Measurements from ENCODE around the gene OR10J1. TPM values are rescaled to one million over a fixed set of nuclear protein-coding genes. Genes with fewer than 3 reads are reported as not detected.

OR10J1 gene
- total and polyA plus RNA-seq, 7 experiments from 2014 or later, result not detected

GRCh38 chr1:159474926-159475325, 35.4 kb downstream of the OR10J1 start:
- Mint-ChIP-seq H3K27me3 (peaks cover 0 to 30% (median 12%) of the 10 kb centered on the region in 5 donors), H3K4me3 (no peak overlapping the region)
- CTCF ChIA-PET, result no interaction called here

GRCh38 chr1:159483501-159483900, 44.0 kb downstream of the OR10J1 start:
- no peak overlapping the region for H3K4me3 Mint-ChIP-seq
- ChIA-PET CTCF (no interaction called here), POLR2A (no interaction called here)
- peaks cover 0 to 18% (median 9%) of the 10 kb centered on the region in 11 donors for H3K9me3 Mint-ChIP-seq
- H3K4me1 ChIP-seq (ENCODE audit: control insufficient read depth in 2 of 2, insufficient read depth in 2 of 2, low read length in 2 of 2), result no peaks in the 10 kb centered on the region
- ATAC-seq (no peak), DNase-seq (no peak)
- no peak overlapping the region for H3K27ac Mint-ChIP-seq
- no peaks in the 10 kb centered on the region for H3K36me3 ChIP-seq (ENCODE audit: control insufficient read depth in 2 of 3, insufficient read depth in 3 of 3, low read length in 3 of 3)
- H3K27me3 Mint-ChIP-seq, result peaks cover 0 to 31% (median 17%) of the 10 kb centered on the region in 5 donors
- H3K27me3 ChIP-seq (ENCODE audit: control insufficient read depth in 2 of 2, insufficient read depth in 2 of 2, low read length in 2 of 2), result no peaks in the 10 kb centered on the region
- no peak overlapping the region for H3K4me3 ChIP-seq (ENCODE audit: low read length)
- H3K36me3 Mint-ChIP-seq, result no peaks in the 10 kb centered on the region
- H3K27ac ChIP-seq (ENCODE audit: low read depth, low read length), result no peak overlapping the region
- peaks cover 0 to 6% (median 0%) of the 10 kb centered on the region in 3 experiments for H3K9me3 ChIP-seq (ENCODE audit: control insufficient read depth in 2 of 3, low read length in 3 of 3)
- H3K4me1 Mint-ChIP-seq, result no peaks in the 10 kb centered on the region
- intact Hi-C loops (cut with micrococcal nuclease), result no loop called here

More at GRCh38 chr1:159474926-159475325, 35.4 kb downstream of the OR10J1 start:
- DNase-seq (no peak), ATAC-seq (no peak)
- Mint-ChIP-seq H3K36me3 (no peaks in the 10 kb centered on the region), H3K4me1 (no peaks in the 10 kb centered on the region), H3K9me3 (peaks cover 0 to 6% (median 0%) of the 10 kb centered on the region in 11 donors), H3K27ac (no peak overlapping the region)
- no peak overlapping the region for H3K4me3 ChIP-seq (ENCODE audit: low read length)
- intact Hi-C loops (cut with micrococcal nuclease), result no loop called here
- POLR2A ChIA-PET, result no interaction called here
- no peaks in the 10 kb centered on the region for H3K4me1 ChIP-seq (ENCODE audit: control insufficient read depth in 2 of 2, insufficient read depth in 2 of 2, low read length in 2 of 2)
- H3K27ac ChIP-seq (ENCODE audit: low read depth, low read length), result no peak overlapping the region
- H3K27me3 ChIP-seq (ENCODE audit: control insufficient read depth in 2 of 2, insufficient read depth in 2 of 2, low read length in 2 of 2), result no peaks in the 10 kb centered on the region
- no peaks in the 10 kb centered on the region for H3K9me3 ChIP-seq (ENCODE audit: control insufficient read depth in 2 of 3, low read length in 3 of 3)
- no peaks in the 10 kb centered on the region for H3K36me3 ChIP-seq (ENCODE audit: control insufficient read depth in 2 of 3, insufficient read depth in 3 of 3, low read length in 3 of 3)

Other genes starting within 250 kb of the OR10J1 start
- not detected for gene ACKR1, start 234.8 kb upstream of the OR10J1 start, total RNA-seq
- gene ACKR1, start 234.8 kb upstream of the OR10J1 start, polyA plus RNA-seq, result not detected
- 10 to 100 TPM in 2 of 5 experiments, under 1 TPM in 2, not detected in 1; 0.57 to 43.5 (median 6.2) TPM for gene FCER1A, start 137.4 kb upstream of the OR10J1 start, total RNA-seq
- gene FCER1A, start 137.4 kb upstream of the OR10J1 start, polyA plus RNA-seq, result under 1 TPM in 1 of 2 donors, not detected in 1; 0.19 TPM
- not detected for gene OR10J4, start 7.5 kb upstream of the OR10J1 start, total RNA-seq
- not detected for gene OR10J4, start 7.5 kb upstream of the OR10J1 start, polyA plus RNA-seq
- not detected for gene OR10J5, start 96.3 kb downstream of the OR10J1 start, total RNA-seq
- gene OR10J5, start 96.3 kb downstream of the OR10J1 start, polyA plus RNA-seq, result not detected
- not detected for gene APCS, start 148.1 kb downstream of the OR10J1 start, total RNA-seq
- not detected for gene APCS, start 148.1 kb downstream of the OR10J1 start, polyA plus RNA-seq

All from naive thymus-derived CD4-positive, alpha-beta T cell (primary cell).